COLO829 (cell line): ENCODE results near the gene CBX3.
A peak's percentile ranks its signal among the peaks of the same experiment; 100 is the strongest.
"Not testable (repeated sequence)": the region's sequence is repeated elsewhere in the genome, so short reads cannot be mapped to it uniquely, and the experiment has no call there.

ENCODE experiments used
- DNase-seq: peaks from one replicate; pipeline ENCODE4 v3.0.0; 2012; ENCODE audit warnings: low spot score

CBX3 gene

DNA sequence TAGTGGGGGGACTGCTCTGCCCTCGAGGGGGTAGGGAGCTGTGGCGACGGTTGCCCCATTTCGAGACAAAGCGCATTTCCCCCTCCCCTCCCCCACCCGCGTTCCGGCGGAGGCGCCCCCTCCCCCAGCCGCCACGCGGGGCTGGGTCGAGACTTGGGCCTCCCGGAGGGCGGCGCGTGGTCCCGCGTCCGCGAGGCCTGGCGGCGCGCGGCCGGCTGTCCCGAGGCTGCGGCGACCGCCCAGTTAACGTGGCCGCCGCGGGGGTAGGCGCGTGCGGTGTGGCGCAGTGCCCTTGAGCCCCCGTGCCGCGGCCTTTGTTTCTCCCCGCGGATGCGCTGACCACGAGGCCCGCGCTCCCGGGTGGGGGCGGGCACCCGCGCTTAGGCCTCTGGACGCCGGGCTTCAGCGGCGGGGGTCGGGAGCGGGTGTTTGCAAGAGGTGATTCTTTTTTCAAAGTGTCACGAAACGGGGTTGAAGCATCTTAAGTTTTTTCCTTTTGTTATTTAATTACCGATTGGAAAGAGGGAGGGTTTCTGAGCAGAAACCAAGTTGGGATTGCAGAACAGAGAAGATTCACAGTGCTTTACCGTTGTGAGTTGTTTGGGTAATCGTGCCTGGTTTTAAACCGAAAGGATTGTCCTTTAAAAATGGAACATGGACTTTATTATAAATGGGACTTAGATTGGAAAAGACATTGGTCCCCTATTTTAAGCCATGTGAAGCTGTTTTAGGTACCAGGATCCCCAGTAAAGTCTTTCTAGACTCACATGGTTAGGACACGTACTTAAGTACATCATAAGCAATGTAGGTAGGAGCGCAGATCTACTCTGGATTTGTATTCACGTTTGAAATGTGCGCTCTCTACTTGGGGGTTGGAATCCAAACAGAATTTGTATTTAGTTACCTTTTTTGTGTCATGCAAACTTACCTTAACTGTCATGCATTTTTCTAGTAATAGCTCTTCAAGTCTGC is 760 bp downstream of the CBX3 start:
- peak; percentile 36 for DNase-seq

DNA sequence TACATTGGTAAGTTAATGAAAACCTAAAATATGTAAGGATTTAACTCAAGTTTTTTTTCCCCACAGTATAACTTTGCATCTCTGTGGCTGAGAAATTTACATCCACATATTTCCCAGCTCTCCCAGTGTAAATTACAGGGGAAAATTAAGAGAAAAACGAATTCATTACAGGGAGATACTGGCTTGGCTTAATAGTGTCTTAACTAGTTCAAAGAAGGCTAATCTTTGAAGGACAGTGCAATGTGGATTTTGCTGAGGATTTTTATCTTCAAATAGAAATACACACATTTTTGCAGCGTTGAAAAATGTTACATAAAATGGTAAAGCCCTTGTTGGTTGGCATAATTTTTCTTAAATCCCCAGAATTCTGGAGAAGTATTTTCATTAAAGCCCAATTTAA is 1.5 kb downstream of the CBX3 start:
- DNase-seq, result no peak

- peak; percentile 75 for DNase-seq
These were observed 6.5 kb downstream of the CBX3 start for GRCh38 chr7:26208040-26208439.

GRCh38 chr7:26212921-26213718 is 11.6 kb downstream of the CBX3 start:
- DNase-seq, result no peak

DNA sequence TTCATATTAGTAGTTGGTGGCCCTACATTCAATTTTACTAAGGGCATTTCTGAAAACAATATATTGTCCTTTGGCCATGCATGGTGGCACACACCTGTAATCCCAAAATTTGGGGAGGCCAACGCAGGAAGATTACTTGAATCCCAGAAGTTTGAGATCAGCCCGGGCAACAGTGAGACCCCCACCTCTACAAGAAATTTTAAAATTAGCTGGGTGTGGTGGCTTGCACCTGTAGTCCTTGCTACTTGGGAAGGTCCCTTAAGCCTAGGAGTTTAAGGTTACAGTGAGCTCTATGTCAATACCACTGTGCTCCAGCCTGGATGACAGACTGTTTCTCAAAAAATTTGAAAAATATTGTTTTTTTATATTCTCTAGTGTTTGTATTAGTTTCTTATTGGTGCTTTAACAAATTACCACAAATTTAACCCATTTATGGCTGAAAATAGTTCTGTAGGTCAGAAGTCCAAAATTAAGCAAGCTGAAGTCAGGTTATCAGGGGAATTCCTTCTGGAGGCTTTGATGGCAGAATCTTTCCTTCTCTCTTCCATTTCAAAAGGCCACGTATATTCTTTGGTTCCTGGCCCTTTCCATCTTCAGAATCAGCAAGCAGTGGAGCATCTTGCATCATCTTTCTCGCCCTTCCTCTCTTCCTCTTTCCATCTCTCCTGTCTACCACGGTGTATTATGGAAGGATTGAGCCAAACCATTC is 12.4 kb downstream of the CBX3 start:
- no peak for DNase-seq

GRCh38 chr7:26216049-26216448 is 14.5 kb downstream of the CBX3 start:
- no peak for DNase-seq

DNA sequence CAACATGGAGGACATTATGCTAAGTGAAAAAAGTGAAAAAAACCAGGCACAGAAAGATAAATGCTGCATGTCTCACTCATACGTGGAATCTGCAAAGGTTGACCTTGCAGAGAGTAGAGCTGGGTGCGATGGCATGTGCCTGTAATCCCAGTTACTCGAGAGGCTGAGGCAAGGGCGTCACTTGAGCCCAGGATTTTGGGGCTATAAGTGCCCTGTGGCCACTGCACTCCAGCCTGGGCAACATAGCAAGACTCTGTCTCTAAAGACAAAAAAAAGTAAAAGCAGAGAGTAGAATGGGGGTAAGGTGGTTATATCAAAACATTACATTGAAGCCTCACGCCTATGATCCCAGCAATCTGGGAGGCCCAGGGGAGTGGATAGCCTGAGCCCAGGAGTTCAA is 22.8 kb downstream of the CBX3 start:
- DNase-seq, result no peak

DNA sequence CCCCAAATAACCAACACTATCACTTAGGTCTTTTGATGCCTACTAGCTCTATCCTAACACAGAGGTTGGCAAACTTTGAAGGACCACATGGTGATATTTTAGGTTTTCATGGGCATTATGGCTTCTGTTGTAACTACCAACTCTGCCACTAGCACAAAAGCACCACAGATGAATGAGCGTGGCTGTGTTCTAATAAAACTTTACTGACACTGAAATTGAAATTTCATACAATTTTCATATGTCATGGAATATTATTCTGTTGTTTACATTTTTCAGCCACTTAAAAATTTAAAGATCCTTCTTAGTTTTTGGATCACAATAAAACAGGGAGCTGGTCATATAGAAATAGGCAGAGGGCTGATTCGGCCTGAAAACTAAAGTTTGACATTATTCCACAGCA is 26.4 kb downstream of the CBX3 start:
- DNase-seq, result no peak

- DNase-seq, result no peak
These were observed 32.5 kb downstream of the CBX3 start for GRCh38 chr7:26233902-26234511.

DNA sequence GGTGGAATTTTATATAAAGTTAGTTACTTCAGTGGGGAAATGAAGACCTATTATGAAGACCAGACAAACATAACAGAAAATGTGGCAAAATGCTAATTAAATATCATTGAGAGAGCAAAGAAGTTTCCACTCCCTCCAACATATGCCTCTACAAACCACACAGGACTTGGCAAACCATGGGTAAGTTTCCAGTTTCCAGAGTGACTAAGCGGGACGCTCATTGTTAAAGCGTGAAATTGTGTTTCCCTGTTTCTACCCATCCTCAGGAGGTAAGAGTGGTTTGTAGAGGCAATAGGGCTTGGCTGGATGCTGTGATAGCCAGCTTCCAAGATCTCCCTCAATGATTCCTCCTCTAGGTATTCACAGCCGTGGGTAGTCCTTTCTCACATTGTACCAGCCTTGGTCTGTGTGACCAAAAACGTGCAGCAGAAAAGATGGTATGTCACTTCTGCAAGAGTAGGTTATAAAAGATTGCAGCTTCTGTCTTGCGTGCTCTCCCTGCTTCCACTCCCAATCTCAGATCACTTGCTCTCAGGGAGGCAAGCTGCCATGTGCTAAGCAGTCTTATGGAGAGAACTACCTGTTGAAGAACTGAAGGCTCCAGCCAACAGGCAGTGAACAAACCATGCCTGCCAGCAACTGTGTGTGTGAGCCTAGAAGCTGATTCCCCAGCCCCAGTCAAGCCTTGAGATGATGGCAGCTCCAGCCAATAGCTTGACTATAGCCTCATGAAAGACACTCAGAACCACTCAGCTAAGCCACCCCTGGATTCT is 35.7 kb downstream of the CBX3 start:
- DNase-seq, result no peak

DNA sequence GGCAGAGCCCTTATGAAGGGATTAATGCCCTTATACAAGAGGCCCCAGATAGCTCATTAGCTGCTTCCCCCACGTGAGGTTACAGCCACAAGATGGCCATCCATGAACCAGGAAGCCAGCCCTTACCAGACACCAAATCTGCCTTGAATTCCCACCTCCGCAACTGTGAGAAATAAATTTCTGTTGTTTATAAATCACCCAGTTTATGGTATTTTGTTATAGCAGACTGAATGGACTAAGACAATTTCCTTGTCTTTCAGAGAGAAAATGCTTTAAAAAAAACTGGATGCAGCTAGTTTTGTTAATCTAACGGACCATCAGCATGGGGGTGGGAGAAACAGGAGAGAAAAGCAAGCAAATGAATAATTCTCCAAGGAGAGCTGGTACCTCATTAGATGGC is 36.5 kb downstream of the CBX3 start:
- no peak for DNase-seq

- no peak for DNase-seq
These were observed 43.6 kb downstream of the CBX3 start for GRCh38 chr7:26245150-26245549.

DNA sequence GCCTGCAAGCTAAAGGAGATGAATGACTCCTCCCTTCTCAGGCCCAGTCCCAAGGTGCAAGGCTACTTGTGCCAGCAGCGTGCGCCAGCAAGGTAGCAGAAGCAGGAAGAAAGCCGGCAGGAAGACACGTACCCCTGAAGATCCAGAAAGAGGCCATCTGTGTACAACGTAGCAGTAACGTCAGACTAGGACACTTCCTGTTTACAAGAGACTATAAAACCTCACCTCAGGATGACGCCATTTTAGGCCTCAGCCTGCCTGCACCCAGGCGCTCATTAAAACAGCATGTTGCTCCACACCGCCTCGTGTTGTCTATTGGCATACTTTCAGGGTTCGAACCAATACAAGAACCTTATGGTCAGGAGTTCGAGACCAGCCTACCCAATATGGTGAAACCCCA is 48.7 kb downstream of the CBX3 start:
- DNase-seq, result no peak

GRCh38 chr7:26261866-26262265 is 60.3 kb downstream of the CBX3 start:
- DNase-seq, result not testable (repeated sequence)
